DND-41 (cell line): ENCODE measurements around the gene ZSCAN25.

Experiments
- ATAC-seq: fragments of 200-7000 bp; cut with Tn5 transposase; 3 replicates; pipeline ENCODE4 v1.9.1; 2021; ENCODE audit warnings: low read depth; ENCODE audit not compliant: insufficient read depth
- DNase-seq: peaks from one replicate; pipeline ENCODE4 v3.0.0-alpha.2; 2020
- H2AFZ ChIP-seq: 2 replicates; pipeline ENCODE4 v1.6.0; 2012; ENCODE audit warnings: low read depth, low read length
- H3K27ac ChIP-seq: 2 replicates; pipeline ENCODE4 v1.5.1; 2012; ENCODE audit warnings: low read length, inconsistent platforms
- H3K27me3 ChIP-seq: fragments of 200-600 bp; sonication (generic); 2 replicates; pipeline ENCODE4 v1.6.0; 2012; ENCODE audit warnings: low read length, mild to moderate bottlenecking, inconsistent platforms; ENCODE audit not compliant: insufficient read depth, poor library complexity
- H3K36me3 ChIP-seq: 2 replicates; pipeline ENCODE4 v1.5.1; 2012; ENCODE audit warnings: low read length, inconsistent platforms; ENCODE audit not compliant: insufficient read depth
- H3K4me1 ChIP-seq: 2 replicates; pipeline ENCODE4 v1.5.1; 2012; ENCODE audit warnings: mild to moderate bottlenecking, low read length; ENCODE audit not compliant: insufficient read depth
- H3K4me2 ChIP-seq: 2 replicates; pipeline ENCODE4 v1.6.0; 2012; ENCODE audit warnings: mild to moderate bottlenecking, moderate library complexity, low read length, inconsistent platforms; ENCODE audit not compliant: insufficient read depth
- H3K4me3 ChIP-seq, 2 experiments: fragments of 200-600 bp in 1 of 2; shearing (Covaris generic) in 1 of 2; 2 replicates each; pipeline ENCODE4 v1.5.1; 2012 to 2016; ENCODE audit warnings: inconsistent platforms in 2 of 2, low read length in 2 of 2, mild to moderate bottlenecking in 2 of 2, low read depth in 1 of 2, moderate library complexity in 1 of 2
- H3K79me2 ChIP-seq: 2 replicates; pipeline ENCODE4 v1.6.0; 2012; ENCODE audit warnings: low read length, inconsistent platforms; ENCODE audit not compliant: insufficient read depth
- H3K9ac ChIP-seq: 2 replicates; pipeline ENCODE4 v1.6.0; 2012; ENCODE audit warnings: low read depth, mild to moderate bottlenecking, inconsistent platforms, low read length, moderate library complexity
- H3K9me3 ChIP-seq: 2 replicates; pipeline ENCODE4 v1.5.1; 2012; ENCODE audit warnings: low read length, moderate library complexity, mild to moderate bottlenecking, inconsistent platforms; ENCODE audit not compliant: insufficient read depth, severe bottlenecking
- H4K20me1 ChIP-seq: 2 replicates; pipeline ENCODE4 v1.6.0; 2012; ENCODE audit warnings: low read length; ENCODE audit not compliant: insufficient read depth
- EZH2 ChIP-seq: IDR thresholded peaks from 3 replicates; pipeline ENCODE4 v1.6.1; 2012; ENCODE audit warnings: borderline replicate concordance, low read depth, mild to moderate bottlenecking, moderate library complexity, low read length, inconsistent platforms; ENCODE audit not compliant: severe bottlenecking
- TF ChIP-seq, protein P1 (sequence below): IDR thresholded peaks from 2 replicates; pipeline ENCODE4 v1.5.1; 2012; ENCODE audit warnings: borderline replicate concordance, low read length, moderate library complexity, mild to moderate bottlenecking; ENCODE audit not compliant: poor library complexity, severe bottlenecking; ENCODE audit errors: extremely low read depth

Gene ZSCAN25

DNA sequence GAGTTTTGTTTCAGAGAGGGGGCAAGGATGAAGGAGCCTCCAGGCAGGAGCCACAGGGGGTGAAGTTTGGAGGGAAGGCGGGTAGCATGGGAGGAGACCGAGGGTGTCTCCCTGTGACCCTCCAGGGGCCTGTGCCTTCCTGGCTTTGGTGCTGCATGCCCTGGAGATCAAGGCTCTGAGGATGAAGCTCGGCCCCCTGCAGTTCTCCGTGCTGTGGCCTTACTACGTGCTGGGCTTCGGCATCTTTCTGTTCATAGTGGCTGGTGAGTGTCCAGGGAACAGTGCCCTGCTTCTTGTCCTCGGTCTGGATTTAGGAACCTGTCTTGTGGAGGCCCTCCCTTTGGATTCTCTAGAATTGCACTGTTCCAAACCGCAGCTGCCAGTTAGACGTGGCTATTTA, 9.2 kb upstream of the ZSCAN25 start:
- no peak for ATAC-seq
- Histone ChIP-seq H3K4me3 (no peak overlapping the region), H3K4me1 (no peaks in the 10 kb centered on the region), H4K20me1 (no peaks in the 10 kb centered on the region), H3K9me3 (no peaks in the 10 kb centered on the region), H3K79me2 (no peaks in the 10 kb centered on the region), H3K4me2 (no peak overlapping the region), H3K27me3 (no peaks in the 10 kb centered on the region), H3K9ac (no peak overlapping the region), H3K27ac (no peak overlapping the region), H2AFZ (no peak overlapping the region), H3K36me3 (no peaks in the 10 kb centered on the region)
- TF ChIP-seq, protein P1, sequence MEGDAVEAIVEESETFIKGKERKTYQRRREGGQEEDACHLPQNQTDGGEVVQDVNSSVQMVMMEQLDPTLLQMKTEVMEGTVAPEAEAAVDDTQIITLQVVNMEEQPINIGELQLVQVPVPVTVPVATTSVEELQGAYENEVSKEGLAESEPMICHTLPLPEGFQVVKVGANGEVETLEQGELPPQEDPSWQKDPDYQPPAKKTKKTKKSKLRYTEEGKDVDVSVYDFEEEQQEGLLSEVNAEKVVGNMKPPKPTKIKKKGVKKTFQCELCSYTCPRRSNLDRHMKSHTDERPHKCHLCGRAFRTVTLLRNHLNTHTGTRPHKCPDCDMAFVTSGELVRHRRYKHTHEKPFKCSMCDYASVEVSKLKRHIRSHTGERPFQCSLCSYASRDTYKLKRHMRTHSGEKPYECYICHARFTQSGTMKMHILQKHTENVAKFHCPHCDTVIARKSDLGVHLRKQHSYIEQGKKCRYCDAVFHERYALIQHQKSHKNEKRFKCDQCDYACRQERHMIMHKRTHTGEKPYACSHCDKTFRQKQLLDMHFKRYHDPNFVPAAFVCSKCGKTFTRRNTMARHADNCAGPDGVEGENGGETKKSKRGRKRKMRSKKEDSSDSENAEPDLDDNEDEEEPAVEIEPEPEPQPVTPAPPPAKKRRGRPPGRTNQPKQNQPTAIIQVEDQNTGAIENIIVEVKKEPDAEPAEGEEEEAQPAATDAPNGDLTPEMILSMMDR: no peak
- no peak for TF ChIP-seq EZH2
- no peak for DNase-seq

DNA sequence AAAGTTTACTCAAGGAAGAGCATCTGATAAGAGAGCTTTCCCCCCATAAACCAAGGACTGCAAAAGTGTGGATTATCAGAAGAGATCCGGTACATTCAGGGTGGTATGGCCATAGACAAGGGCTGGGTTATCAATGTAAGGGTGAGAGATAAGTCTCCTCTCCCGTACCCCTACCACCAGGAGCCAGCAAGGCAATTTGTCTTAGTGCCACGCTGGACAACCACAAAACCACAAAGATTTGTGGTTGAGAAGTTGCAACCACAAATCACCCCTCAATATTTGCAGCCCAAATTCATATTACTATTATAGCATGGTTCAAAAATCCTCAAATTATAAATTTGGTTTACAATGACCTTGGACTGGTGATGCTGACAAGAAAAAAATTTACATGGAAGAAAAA, 2.3 kb upstream of the ZSCAN25 start:
- Histone ChIP-seq H3K9ac (no peak overlapping the region), H3K27me3 (no peaks in the 10 kb centered on the region), H4K20me1 (peaks cover 6% of the 10 kb centered on the region; the same call in 1 of the 2 replicates), H3K79me2 (peaks cover 36% of the 10 kb centered on the region), H3K4me1 (peaks cover 34% of the 10 kb centered on the region), H3K36me3 (peaks cover 24% of the 10 kb centered on the region), H3K9me3 (no peaks in the 10 kb centered on the region), H3K27ac (no peak overlapping the region), H3K4me3 (no peak overlapping the region), H3K4me2 (no peak overlapping the region), H2AFZ (no peak overlapping the region)
- no peak for ATAC-seq
- DNase-seq: peak; percentile 2
- TF ChIP-seq EZH2: no peak
- TF ChIP-seq, protein P1: no peak

- Histone ChIP-seq H4K20me1 (peaks cover 6% of the 10 kb centered on the region; the same call in 1 of the 2 replicates), H3K9me3 (no peaks in the 10 kb centered on the region), H3K36me3 (peaks cover 39% of the 10 kb centered on the region), H3K9ac (peak overlapping the region; percentile 79), H2AFZ (peak overlapping the region; percentile 100), H3K27me3 (no peaks in the 10 kb centered on the region), H3K27ac (peak overlapping the region; percentile 87), H3K79me2 (peaks cover 51% of the 10 kb centered on the region), H3K4me2 (peak overlapping the region; percentile 97), H3K4me3 (peak overlapping the region; percentile 68 to 88; a peak in 3 of 4 replicates), H3K4me1 (peaks cover 49% of the 10 kb centered on the region)
- TF ChIP-seq EZH2: no peak
- TF ChIP-seq, protein P1: no peak
- DNase-seq: no peak
- ATAC-seq: no peak
Observed at GRCh38 chr7:99615989-99616358, 772 bp upstream of the ZSCAN25 start.
